HL-60/S4 (cell line): ENCODE data around the gene KRTAP2-3.
"Not testable (repeated sequence)": the region's sequence is repeated elsewhere in the genome, so short reads cannot be mapped to it uniquely, and the experiment has no call there.

ENCODE experiments used
- in situ Hi-C: fragments of 300-500 bp; cut with MboI; formaldehyde crosslinking; loops from 2 replicates; pipeline ENCODE4 v1.14.3; 2022; ENCODE audit warnings: low sequenced_read_pairs

The KRTAP2-3 gene

GRCh38 chr17:41037853-41038350, 22.0 kb downstream of the KRTAP2-3 start:
- in situ Hi-C loops: no loop called here

GRCh38 chr17:41034346-41034935, 25.5 kb downstream of the KRTAP2-3 start, which contains the start of gene KRTAP1-3:
Gene KRTAP1-3 (minus strand): TSS chr17:41034874. CDS start chr17:41034821, 53 bp downstream.
- in situ Hi-C loops: not testable (repeated sequence)

- in situ Hi-C loops: no loop called here
Measured at GRCh38 chr17:41029633-41030245, 30.2 kb downstream of the KRTAP2-3 start, which contains the start of gene KRTAP1-4. Gene KRTAP1-4 (minus strand): TSS chr17:41030195. CDS start chr17:41030078, 117 bp downstream.

- in situ Hi-C loops: no loop called here
Measured at GRCh38 chr17:41026715-41027471, 33.0 kb downstream of the KRTAP2-3 start, which contains the start of gene KRTAP1-5. Gene KRTAP1-5 (minus strand): TSS chr17:41027208. CDS start chr17:41027155, 53 bp downstream.

GRCh38 chr17:41024697-41025096, 35.2 kb downstream of the KRTAP2-3 start:
- in situ Hi-C loops: no loop called here

- in situ Hi-C loops: no loop called here
Measured at GRCh38 chr17:41020336-41020735, 39.6 kb downstream of the KRTAP2-3 start.

- in situ Hi-C loops: no loop called here
Measured at GRCh38 chr17:41019415-41019814, 40.5 kb downstream of the KRTAP2-3 start.

- in situ Hi-C loops: no loop called here
Measured at GRCh38 chr17:41018541-41018940, 41.4 kb downstream of the KRTAP2-3 start.

- in situ Hi-C loops: no loop called here
Measured at GRCh38 chr17:41016578-41017215, 43.2 kb downstream of the KRTAP2-3 start.

- in situ Hi-C loops: no loop called here
Measured at GRCh38 chr17:41015454-41015853, 44.5 kb downstream of the KRTAP2-3 start.

- in situ Hi-C loops: no loop called here
Measured at GRCh38 chr17:41013606-41014005, 46.3 kb downstream of the KRTAP2-3 start.

GRCh38 chr17:41013181-41013580, 46.7 kb downstream of the KRTAP2-3 start:
- in situ Hi-C loops: no loop called here

GRCh38 chr17:41012326-41013120, 47.4 kb downstream of the KRTAP2-3 start:
- in situ Hi-C loops: no loop called here

- in situ Hi-C loops: no loop called here
Measured at GRCh38 chr17:41010441-41010840, 49.5 kb downstream of the KRTAP2-3 start.

- in situ Hi-C loops: no loop called here
Measured at GRCh38 chr17:41009936-41010335, 50.0 kb downstream of the KRTAP2-3 start.

- in situ Hi-C loops: no loop called here
Measured at GRCh38 chr17:41009301-41009760, 50.6 kb downstream of the KRTAP2-3 start.
